ENCODE data around the gene OPCML.

DNA sequence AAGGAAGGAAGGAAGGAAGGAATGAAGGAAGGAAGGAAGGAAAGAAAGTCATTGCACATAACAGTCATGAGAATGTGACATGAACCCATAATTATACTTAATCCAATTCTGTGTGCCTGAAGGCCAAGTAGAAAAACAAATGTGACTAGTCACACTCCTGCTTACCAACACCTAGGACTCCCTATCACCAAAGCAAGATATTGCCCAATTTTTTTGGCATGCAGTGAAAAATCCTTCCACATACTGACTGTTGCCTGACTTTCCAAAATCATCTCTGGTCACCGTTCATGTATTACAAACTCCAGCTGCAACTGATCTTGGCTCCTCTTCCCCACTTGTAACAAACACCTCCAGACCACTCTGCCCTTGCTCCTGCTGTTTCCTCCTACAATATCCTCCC, 516.8 kb downstream of the OPCML start:
- TF ChIP-seq, protein P1, sequence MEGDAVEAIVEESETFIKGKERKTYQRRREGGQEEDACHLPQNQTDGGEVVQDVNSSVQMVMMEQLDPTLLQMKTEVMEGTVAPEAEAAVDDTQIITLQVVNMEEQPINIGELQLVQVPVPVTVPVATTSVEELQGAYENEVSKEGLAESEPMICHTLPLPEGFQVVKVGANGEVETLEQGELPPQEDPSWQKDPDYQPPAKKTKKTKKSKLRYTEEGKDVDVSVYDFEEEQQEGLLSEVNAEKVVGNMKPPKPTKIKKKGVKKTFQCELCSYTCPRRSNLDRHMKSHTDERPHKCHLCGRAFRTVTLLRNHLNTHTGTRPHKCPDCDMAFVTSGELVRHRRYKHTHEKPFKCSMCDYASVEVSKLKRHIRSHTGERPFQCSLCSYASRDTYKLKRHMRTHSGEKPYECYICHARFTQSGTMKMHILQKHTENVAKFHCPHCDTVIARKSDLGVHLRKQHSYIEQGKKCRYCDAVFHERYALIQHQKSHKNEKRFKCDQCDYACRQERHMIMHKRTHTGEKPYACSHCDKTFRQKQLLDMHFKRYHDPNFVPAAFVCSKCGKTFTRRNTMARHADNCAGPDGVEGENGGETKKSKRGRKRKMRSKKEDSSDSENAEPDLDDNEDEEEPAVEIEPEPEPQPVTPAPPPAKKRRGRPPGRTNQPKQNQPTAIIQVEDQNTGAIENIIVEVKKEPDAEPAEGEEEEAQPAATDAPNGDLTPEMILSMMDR (IDR thresholded peaks at IDR 0.05): no peak
- TF ChIP-seq POLR2AphosphoS5 (IDR thresholded peaks at IDR 0.05): no peak

Measured in prostate gland (tissue), 2 donors.